Body of pancreas (tissue), 4 donors: ENCODE measurements around the gene MST1R. TPM values are rescaled to one million over a fixed set of nuclear protein-coding genes. Genes with fewer than 3 reads are reported as not detected.

Experiments
- ATAC-seq: fragments of 150-250 bp; one replicate; pipeline ENCODE4 v1.9.1; 2016
- DNase-seq, 4 donors: peaks; one replicate each; pipeline ENCODE4 v3.0.0-alpha.2; 2019
- H3K27ac ChIP-seq, 4 donors: fragments of 200-600 bp; sonication (generic); 1 replicate in 3 of 4; 2 replicates in 1 of 4; pipeline versions ENCODE4 v1.5.1 to v1.6.1; 2016 to 2019; ENCODE audit warnings: mild to moderate bottlenecking in 1 of 4, mixed read lengths in 1 of 4, moderate library complexity in 1 of 4
- H3K27me3 ChIP-seq, 2 donors: fragments of 200-600 bp; sonication (generic); one replicate each; pipeline ENCODE4 v1.6.0; 2016; ENCODE audit warnings: mild to moderate bottlenecking in 1 of 2
- H3K36me3 ChIP-seq, 2 donors: fragments of 200-600 bp; sonication (generic); replicated peaks in 1 of 2; 2 replicates each; pipeline ENCODE4 v1.5.1; 2016; ENCODE audit warnings: low read depth in 2 of 2; ENCODE audit not compliant: insufficient read depth in 1 of 2
- H3K4me1 ChIP-seq: fragments of 200-600 bp; sonication (generic); one replicate; pipeline ENCODE4 v1.6.0; 2016
- H3K4me3 ChIP-seq, 2 donors: fragments of 200-600 bp; sonication (generic); 1 replicate in 1 of 2; 2 replicates in 1 of 2; pipeline ENCODE4 v1.5.1; 2016 to 2019
- H3K9me3 ChIP-seq, 3 donors: fragments of 200-600 bp; sonication (generic); 1 replicate in 2 of 3; 2 replicates in 1 of 3; pipeline ENCODE4 v1.5.1; 2016
- POLR2A ChIP-seq, 3 donors: fragments of 450-650 bp; IDR thresholded peaks; one replicate each; pipeline ENCODE4 v1.6.1; 2016; ENCODE audit warnings: antibody characterized with exemption in 3 of 3, mild to moderate bottlenecking in 2 of 3
- WGBS, 2 donors: methylation state at CpG; one replicate each; pipeline ENCODE4 v1.1.5; 2017; 5-methylcytosine and 5-hydroxymethylcytosine counted together
- intact Hi-C: fragments of 100-400 bp; cut with DNase I; formaldehyde crosslinking; loops from one replicate; pipeline ENCODE4 v1.15.1; 2023
- total RNA-seq, 2 donors: library from RNA; depleted of rRNA; stranded (reverse); fragments of >200 nt; gene quantifications; one replicate each; pipeline ENCODE4 v1.1.0, GENCODE V29; 2016
- TF ChIP-seq, protein P1 (sequence below), 7 experiments: fragments of 450-650 bp in 4 of 7; fragments of 200-600 bp in 3 of 7; sonication (generic) in 3 of 7; IDR thresholded peaks; one replicate each; pipeline ENCODE4 v1.5.1; 2016 to 2019; ENCODE audit warnings: antibody characterized with exemption in 7 of 7

MST1R gene
- total RNA-seq, 2 donors from 2014 or later = 10.4 to 12.2 TPM

DNA sequence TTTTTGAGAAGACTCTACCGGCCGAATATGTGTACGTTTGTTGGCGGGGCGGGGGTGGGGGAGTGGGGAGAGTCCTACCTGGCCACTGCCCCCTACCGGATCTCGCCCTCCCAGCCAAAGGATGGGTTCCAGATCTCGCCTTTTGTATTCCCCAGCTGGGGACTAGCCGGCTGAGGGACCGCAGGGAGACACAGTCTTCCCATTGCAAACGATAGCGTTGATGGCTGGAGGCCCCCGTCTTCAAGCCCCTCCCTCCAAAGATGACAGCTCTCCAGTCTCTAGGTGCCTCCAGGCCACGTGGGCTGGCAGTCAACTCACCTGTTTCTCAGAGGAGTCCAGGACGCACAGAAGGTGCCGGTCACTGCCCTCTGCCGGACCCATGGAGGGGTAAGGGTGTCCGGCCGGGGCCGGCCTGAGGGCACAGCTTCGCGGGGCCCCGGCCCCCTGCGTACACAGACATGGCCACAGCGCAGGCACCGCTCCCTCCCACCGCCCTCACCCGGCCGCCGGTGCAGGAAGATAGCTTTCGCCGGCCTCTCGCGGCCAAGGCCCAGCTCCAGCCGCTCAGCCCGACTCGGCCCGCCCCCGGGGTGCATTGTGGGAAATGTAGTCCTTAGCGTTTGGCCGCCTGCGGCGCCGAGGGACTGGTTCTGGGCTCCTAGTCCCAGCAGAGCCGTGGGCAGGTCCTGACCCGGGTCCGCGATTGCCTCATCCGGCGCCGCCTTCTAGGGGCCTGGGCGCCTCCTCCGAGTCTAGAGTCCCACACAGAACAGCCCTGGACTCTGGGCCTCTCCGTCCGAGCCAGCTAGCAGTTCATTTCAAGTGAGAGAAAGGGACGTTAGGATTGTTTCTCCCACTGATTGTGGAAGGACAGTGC, 25.9 kb upstream of the MST1R start, which contains the start of gene MON1A:
Gene MON1A, minus strand, starts transcription at position 521 of the 877 bp plus-strand sequence. CDS start 16,465 bp downstream, outside the sequence.
- DNase-seq = peak; percentile 96
- Histone ChIP-seq H3K4me3 (peak within 1 kb of the TSS; percentile 60 to 69), H3K9me3 (no peaks in the 10 kb centered on the region), H3K27me3 (no peaks in the 10 kb centered on the region), H3K27ac (peak within 1 kb of the TSS; percentile 79 to 92 (median 90)), H3K4me1 (peaks cover 19% of the 10 kb centered on the region), H3K36me3 (no peaks in the 10 kb centered on the region)
- peak; percentile 98 for ATAC-seq
- intact Hi-C loops = no loop called here
- TF ChIP-seq, protein P1, sequence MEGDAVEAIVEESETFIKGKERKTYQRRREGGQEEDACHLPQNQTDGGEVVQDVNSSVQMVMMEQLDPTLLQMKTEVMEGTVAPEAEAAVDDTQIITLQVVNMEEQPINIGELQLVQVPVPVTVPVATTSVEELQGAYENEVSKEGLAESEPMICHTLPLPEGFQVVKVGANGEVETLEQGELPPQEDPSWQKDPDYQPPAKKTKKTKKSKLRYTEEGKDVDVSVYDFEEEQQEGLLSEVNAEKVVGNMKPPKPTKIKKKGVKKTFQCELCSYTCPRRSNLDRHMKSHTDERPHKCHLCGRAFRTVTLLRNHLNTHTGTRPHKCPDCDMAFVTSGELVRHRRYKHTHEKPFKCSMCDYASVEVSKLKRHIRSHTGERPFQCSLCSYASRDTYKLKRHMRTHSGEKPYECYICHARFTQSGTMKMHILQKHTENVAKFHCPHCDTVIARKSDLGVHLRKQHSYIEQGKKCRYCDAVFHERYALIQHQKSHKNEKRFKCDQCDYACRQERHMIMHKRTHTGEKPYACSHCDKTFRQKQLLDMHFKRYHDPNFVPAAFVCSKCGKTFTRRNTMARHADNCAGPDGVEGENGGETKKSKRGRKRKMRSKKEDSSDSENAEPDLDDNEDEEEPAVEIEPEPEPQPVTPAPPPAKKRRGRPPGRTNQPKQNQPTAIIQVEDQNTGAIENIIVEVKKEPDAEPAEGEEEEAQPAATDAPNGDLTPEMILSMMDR (IDR thresholded peaks at IDR 0.05) = peak in 6 of 7 experiments; percentile 7 to 54 (median 34)
- TF ChIP-seq POLR2A (IDR thresholded peaks at IDR 0.05) = peak; percentile 52 to 84 (median 80)
- WGBS, 2 donors = 0 to 2% methylated on average over 16 to 56 of the region's 56 CpGs

DNA sequence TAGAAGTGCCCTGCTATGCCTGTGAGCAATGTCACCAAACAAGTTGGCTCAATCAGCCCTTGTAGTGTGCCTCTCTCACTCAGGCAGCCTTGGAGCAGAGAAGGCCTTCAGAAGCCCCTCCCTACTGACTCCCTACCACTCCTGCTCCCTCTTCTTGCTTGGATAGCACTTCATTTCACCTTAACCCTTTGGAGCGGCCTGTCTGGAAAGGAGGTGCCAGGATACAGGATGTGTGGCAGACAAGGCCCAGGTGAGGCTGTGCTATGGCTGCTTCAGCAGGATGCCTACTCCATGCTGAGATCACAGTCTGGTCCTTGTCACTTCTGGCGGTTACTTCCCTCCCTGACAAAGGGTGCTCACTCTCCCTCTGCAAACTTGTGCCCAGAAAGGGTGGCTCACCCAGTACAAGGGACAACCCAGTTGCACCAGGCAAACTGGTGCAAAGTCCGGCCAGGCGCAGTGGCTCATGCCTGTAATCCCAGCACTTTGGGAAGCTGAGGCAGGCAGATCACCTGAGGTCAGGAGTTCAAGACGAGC, 24.9 kb upstream of the MST1R start:
- 69 to 70% methylated on average over 3 to 5 of the region's 5 CpGs for WGBS, 2 donors
- H3K4me3 ChIP-seq = no peak overlapping the region
- no peak for TF ChIP-seq POLR2A (IDR thresholded peaks at IDR 0.05)
- TF ChIP-seq, protein P1 (IDR thresholded peaks at IDR 0.05) = no peak
- H3K27ac ChIP-seq = peak overlapping the region in 1 of 4 donors; percentile 92
- H3K36me3 ChIP-seq = no peaks in the 10 kb centered on the region
- intact Hi-C loops = no loop called here
- H3K9me3 ChIP-seq = no peaks in the 10 kb centered on the region
- ATAC-seq (no peak), DNase-seq (no peak)
- no peaks in the 10 kb centered on the region for H3K27me3 ChIP-seq
- H3K4me1 ChIP-seq = peaks cover 19% of the 10 kb centered on the region

DNA sequence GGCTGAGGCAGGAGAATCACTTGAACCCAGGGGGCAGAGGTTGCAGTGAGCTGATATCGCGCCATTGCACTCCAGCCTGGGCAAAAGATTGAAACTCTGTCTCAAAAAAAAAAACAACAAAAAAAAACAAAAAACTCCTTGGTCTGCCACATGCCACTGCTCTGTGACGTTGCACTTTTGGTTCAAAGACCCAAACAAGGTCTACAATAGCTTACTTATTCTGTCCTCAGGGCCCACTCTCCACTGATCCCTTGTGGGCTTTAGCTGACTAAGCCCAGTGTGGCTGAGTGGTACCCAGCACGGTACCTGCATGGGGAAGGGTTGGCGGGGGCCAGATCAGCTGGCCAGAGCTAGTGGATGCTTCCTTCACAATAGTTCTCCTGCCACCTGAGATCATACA, 24.1 kb upstream of the MST1R start:
- TF ChIP-seq, protein P1 (IDR thresholded peaks at IDR 0.05) = no peak
- no peak for TF ChIP-seq POLR2A (IDR thresholded peaks at IDR 0.05)
- no peaks in the 10 kb centered on the region for H3K27me3 ChIP-seq
- H3K27ac ChIP-seq = no peak overlapping the region
- DNase-seq (no peak), ATAC-seq (no peak)
- no peaks in the 10 kb centered on the region for H3K9me3 ChIP-seq
- WGBS, 2 donors = 90 to 91% methylated on average over 5 of the region's 5 CpGs
- intact Hi-C loops = no loop called here
- no peak overlapping the region for H3K4me3 ChIP-seq
- no peaks in the 10 kb centered on the region for H3K36me3 ChIP-seq
- peaks cover 19% of the 10 kb centered on the region for H3K4me1 ChIP-seq

DNA sequence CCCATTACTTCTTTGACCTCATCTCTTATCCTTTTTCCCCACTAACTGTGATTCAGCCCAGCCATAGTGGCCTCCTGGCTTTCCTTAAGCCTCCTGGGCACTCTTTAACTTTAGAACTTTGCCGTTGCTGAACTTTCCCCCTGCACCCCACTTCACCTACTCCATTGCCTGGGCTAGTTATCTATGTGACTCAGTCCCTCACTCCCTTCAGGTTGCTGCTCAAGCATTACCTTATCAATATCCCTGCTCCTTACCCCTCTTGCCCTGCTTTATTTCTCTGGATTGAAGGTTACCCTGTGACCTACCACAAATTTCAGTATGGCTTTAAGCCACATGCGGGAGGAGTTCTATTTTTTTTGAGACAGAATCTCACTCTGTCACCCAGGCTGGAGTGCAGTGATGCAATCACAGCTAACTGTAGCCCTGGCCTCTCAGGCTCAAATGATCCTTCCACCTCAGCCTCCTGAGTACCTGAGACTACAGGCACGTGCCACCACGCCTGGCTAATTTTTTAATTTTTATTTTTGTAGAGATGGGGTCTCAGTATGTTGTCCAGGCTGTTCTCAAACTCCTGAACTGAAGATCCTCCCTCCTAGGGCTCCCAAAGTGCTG, 22.6 kb upstream of the MST1R start:
- Histone ChIP-seq H3K4me3 (no peak overlapping the region), H3K27ac (no peak overlapping the region), H3K4me1 (peaks cover 19% of the 10 kb centered on the region), H3K27me3 (no peaks in the 10 kb centered on the region), H3K9me3 (no peaks in the 10 kb centered on the region), H3K36me3 (no peaks in the 10 kb centered on the region)
- no peak for DNase-seq
- TF ChIP-seq, protein P1 (IDR thresholded peaks at IDR 0.05) = no peak
- no peak for TF ChIP-seq POLR2A (IDR thresholded peaks at IDR 0.05)
- ATAC-seq = no peak
- intact Hi-C loops = no loop called here
- WGBS, 2 donors = 76 to 90% methylated on average over 4 of the region's 4 CpGs
